K562 (cell line): ENCODE results near the gene HRH1. TPM values are rescaled to one million over a fixed set of nuclear protein-coding genes. Genes with fewer than 3 reads are reported as not detected.

Experiments
- ATAC-seq: fragments of 200-7000 bp; cut with Tn5 transposase; 3 replicates; pipeline ENCODE4 v1.9.1; 2020; ENCODE audit warnings: moderate library complexity
- BruUV-seq: library from RNA; stranded (reverse); fragments of 400-500 nt; replicated peaks from 2 replicates; lab custom pipeline; 2021; lab: Mats Ljungman, UMichigan
- CTCF ChIA-PET: fragments of 300-600 bp; formaldehyde crosslinking; extraction: SDS; loops from one replicate; lab custom pipeline; 2021; ENCODE audit warnings: low intra/inter-chr PET ratio; lab: Yijun Ruan, JAX
- POLR2A ChIA-PET: fragments of 300-600, 350-650 bp; sonication (Branson Sonifier 250); formaldehyde crosslinking; extraction: SDS; loops from one replicate; lab custom pipeline; 2021; ENCODE audit warnings: antibody characterized with exemption, inconsistent platforms; lab: Yijun Ruan, JAX
- DNase-seq, 4 experiments: peaks; one replicate each; pipeline versions ENCODE4 v3.0.0 to v3.0.0-alpha.2; 2011 to 2018; ENCODE audit warnings: low spot score in 3 of 4, mixed read lengths in 3 of 4; ENCODE audit errors: extremely low read depth in 1 of 4
- FAIRE-seq: peaks from 2 replicates; lab custom pipeline; 2011; peaks lifted over from hg19 to GRCh38; lab: Jason Lieb, UNC
- H2AFZ ChIP-seq: 2 replicates; pipeline ENCODE4 v1.6.0; 2011; ENCODE audit warnings: low read depth, low read length, control low read depth, inconsistent platforms
- H3K27ac ChIP-seq: fragments of 200-600 bp; 3 replicates; pipeline ENCODE4 v1.8.0; 2011; ENCODE audit warnings: low read depth, mild to moderate bottlenecking, control low read depth, inconsistent platforms, low read length, moderate library complexity, mixed read lengths; ENCODE audit errors: extremely low read depth
- H3K27me3 ChIP-seq, 2 experiments: fragments of 300-600 bp in 1 of 2; 2 replicates in 1 of 2; 3 replicates in 1 of 2; pipeline versions ENCODE4 v1.6.0 to v1.8.0; 2011; ENCODE audit warnings: inconsistent platforms in 2 of 2, low read length in 2 of 2, mild to moderate bottlenecking in 1 of 2, mixed read lengths in 1 of 2, moderate library complexity in 1 of 2; ENCODE audit not compliant: control insufficient read depth in 2 of 2, insufficient read depth in 2 of 2
- H3K36me3 ChIP-seq: fragments of 300-600 bp; 3 replicates; pipeline ENCODE4 v1.8.0; 2011; ENCODE audit warnings: mild to moderate bottlenecking, low read length, inconsistent platforms; ENCODE audit not compliant: control insufficient read depth, insufficient read depth
- H3K4me1 ChIP-seq, 2 experiments: fragments of 200-600 bp in 1 of 2; replicated peaks in 1 of 2; 2 replicates in 1 of 2; 3 replicates in 1 of 2; pipeline versions ENCODE4 v1.5.1 to v1.8.0; 2011; ENCODE audit warnings: inconsistent platforms in 2 of 2, low read length in 2 of 2, mild to moderate bottlenecking in 1 of 2, mixed read lengths in 1 of 2, moderate library complexity in 1 of 2; ENCODE audit not compliant: control insufficient read depth in 2 of 2, insufficient read depth in 2 of 2
- H3K4me2 ChIP-seq: 2 replicates; pipeline ENCODE4 v1.6.1; 2011; ENCODE audit warnings: low read length, control low read depth, inconsistent platforms, mixed read lengths; ENCODE audit not compliant: insufficient read depth
- H3K4me3 ChIP-seq: fragments of 200-600 bp; sonication (generic), shearing (Covaris generic); 2 replicates; pipeline ENCODE4 v1.5.1; 2016; ENCODE audit warnings: control low read depth, inconsistent platforms
- H3K79me2 ChIP-seq: fragments of 200-600 bp; 3 replicates; pipeline ENCODE4 v1.8.0; 2011; ENCODE audit warnings: low read length, inconsistent platforms; ENCODE audit not compliant: control insufficient read depth, insufficient read depth
- H3K9ac ChIP-seq, 2 experiments: 2 replicates each; pipeline versions ENCODE4 v1.6.0 to v1.6.1; 2011; ENCODE audit warnings: low read depth in 2 of 2, low read length in 2 of 2, control low read depth in 1 of 2, inconsistent platforms in 1 of 2, mild to moderate bottlenecking in 1 of 2, mixed read lengths in 1 of 2; ENCODE audit not compliant: insufficient read depth in 1 of 2
- H3K9me1 ChIP-seq: one replicate; pipeline ENCODE4 v1.6.0; 2011; ENCODE audit warnings: inconsistent platforms, mild to moderate bottlenecking, low read length, moderate library complexity; ENCODE audit not compliant: control insufficient read depth, insufficient read depth
- H3K9me3 ChIP-seq: replicated peaks from 2 replicates; pipeline ENCODE4 v1.5.1; 2011; ENCODE audit warnings: low read depth, low read length, inconsistent platforms; ENCODE audit not compliant: control insufficient read depth, insufficient read depth
- H4K20me1 ChIP-seq: replicated peaks from 2 replicates; pipeline ENCODE4 v1.6.1; 2011; ENCODE audit warnings: low read length, inconsistent platforms, mixed read lengths; ENCODE audit not compliant: control insufficient read depth, insufficient read depth
- CREB1 ChIP-seq, 2 experiments: sonication (generic) in 1 of 2; formaldehyde crosslinking in 1 of 2; IDR thresholded peaks; 2 replicates each; pipeline versions ENCODE4 v1.6.1 to v1.8.0; 2012 to 2022; ENCODE audit warnings: inconsistent platforms in 1 of 2, mild to moderate bottlenecking in 1 of 2, missing genetic modification reagents in 1 of 2, moderate library complexity in 1 of 2
- DPF2 ChIP-seq: fragments of 450-650 bp; IDR thresholded peaks from 2 replicates; pipeline ENCODE4 v1.6.1; 2016
- GTF2B ChIP-seq: IDR thresholded peaks from 2 replicates; pipeline ENCODE4 v1.6.1; 2011; ENCODE audit not compliant: insufficient read length; ENCODE audit errors: extremely low read depth
- IRF2 ChIP-seq: sonication (generic); formaldehyde crosslinking; IDR thresholded peaks from 2 replicates; pipeline ENCODE4 v1.8.1; 2022; ENCODE audit warnings: mild to moderate bottlenecking, missing genetic modification reagents
- MAX ChIP-seq: sonication (generic); formaldehyde crosslinking; IDR thresholded peaks from 2 replicates; pipeline ENCODE4 v1.9.0; 2022; ENCODE audit warnings: mild to moderate bottlenecking, missing genetic modification reagents
- MITF ChIP-seq: IDR thresholded peaks from 2 replicates; pipeline ENCODE4 v1.6.1; 2014; ENCODE audit warnings: antibody characterized with exemption
- RNF2 ChIP-seq: sonication (generic); IDR thresholded peaks from 2 replicates; pipeline ENCODE4 v1.6.1; 2016
- SIRT6 ChIP-seq: IDR thresholded peaks from one replicate; pipeline ENCODE4 v1.6.1; 2012; ENCODE audit warnings: low read depth, mild to moderate bottlenecking, control low read depth, inconsistent platforms, low read length, moderate library complexity
- USF2 ChIP-seq: sonication (generic); formaldehyde crosslinking; IDR thresholded peaks from 2 replicates; pipeline ENCODE4 v1.5.0; 2020; ENCODE audit warnings: missing genetic modification reagents
- XRCC3 ChIP-seq: fragments of 450-650 bp; IDR thresholded peaks from 2 replicates; pipeline ENCODE4 v1.6.1; 2017; ENCODE audit warnings: mild to moderate bottlenecking, moderate library complexity
- ZFX ChIP-seq: sonication (generic); formaldehyde crosslinking; IDR thresholded peaks from 2 replicates; pipeline ENCODE4 v1.8.0; 2022; ENCODE audit warnings: mild to moderate bottlenecking, missing genetic modification reagents, moderate library complexity
- ZNF609 ChIP-seq: sonication (generic); formaldehyde crosslinking; IDR thresholded peaks from 2 replicates; pipeline ENCODE4 v1.8.1; 2023; ENCODE audit warnings: missing genetic modification reagents, mild to moderate bottlenecking, borderline replicate concordance
- ZNF655 ChIP-seq: fragments of 250-450 bp; sonication (Bioruptor Pico); IDR thresholded peaks from 2 replicates; pipeline ENCODE4 v1.5.0; 2021
- WGBS: fragments of 100-300 bp; shearing (Covaris generic); methylation state at CpG from one replicate; pipeline ENCODE4 v1.1.6; 2016; ENCODE audit warnings: low coverage, mixed read lengths; ENCODE audit not compliant: insufficient coverage; ENCODE audit errors: missing lambda C conversion rate; 5-methylcytosine and 5-hydroxymethylcytosine counted together
- in situ Hi-C: fragments of 300-500 bp; cut with MboI; formaldehyde crosslinking; loops from 4 replicates; pipeline ENCODE4 v1.15.0; 2018; ENCODE audit warnings: inconsistent platforms, mixed read lengths
- intact Hi-C: fragments of 100-400 bp; cut with micrococcal nuclease; formaldehyde crosslinking; loops from 2 replicates; pipeline ENCODE4 v1.14.2; 2022
- polyA plus RNA-seq, 8 experiments: library from polyadenylated mRNA; depleted of rRNA in 4 of 8; stranded (reverse) in 5 of 8; unstranded in 3 of 8; fragments of >200 nt; fragmentation: Nextera tagmentation in 2 of 8; fragmentation: Illumina TruSeq in 1 of 8; extraction: Ambion mirVana in 2 of 8; extraction: Trizol in 1 of 8; gene quantifications; 2 replicates each; pipeline versions ENCODE4 v1.2.1 to v1.2.3, GENCODE V29; 2011 to 2014; ENCODE audit warnings: inconsistent platforms in 1 of 8, missing spikeins in 1 of 8
- total RNA-seq, 7 experiments: library from RNA; depleted of rRNA in 6 of 7; stranded (reverse); fragments of >200 nt in 6 of 7; fragmentation: Illumina TruSeq in 2 of 7; extraction: Trizol in 2 of 7; gene quantifications; 2 replicates each; pipeline versions ENCODE4 v1.2.1 to v1.2.3, GENCODE V29; 2011 to 2021; ENCODE audit warnings: low replicate concordance in 1 of 7

The HRH1 gene
- total and polyA plus RNA-seq, 9 of the 15 experiments (the other 6 are each of a cell fraction or from before 2014, with no cell fraction given) = 0.03 to 0.15 (median 0.06) TPM; not detected in 1

- intact Hi-C loops (no loop called here), in situ Hi-C loops (no loop called here)
- DNase-seq (no peak), FAIRE-seq (no peak), ATAC-seq (no peak)
- Histone ChIP-seq H3K9ac (no peak overlapping the region), H3K79me2 (no peaks in the 10 kb centered on the region), H3K4me2 (no peak overlapping the region), H3K27me3 (peaks cover 25 to 43% of the 10 kb centered on the region in 2 experiments; a peak in 4 of 5 replicates), H3K27ac (no peak overlapping the region), H3K4me1 (no peaks in the 10 kb centered on the region), H3K9me1 (no peaks in the 10 kb centered on the region), H4K20me1 (peaks cover 4% of the 10 kb centered on the region; the same call in 1 of the 2 replicates), H3K4me3 (no peak overlapping the region), H3K36me3 (no peaks in the 10 kb centered on the region), H2AFZ (no peak overlapping the region), H3K9me3 (no peaks in the 10 kb centered on the region)
- no peak for TF ChIP-seq DPF2
- no peak for TF ChIP-seq ZNF655 (CRISPR knock-in tag)
- TF ChIP-seq IRF2 (CRISPR knock-in tag) = no peak
- TF ChIP-seq SIRT6 = no peak
- no peak for TF ChIP-seq MAX (CRISPR knock-in tag)
- no peak for TF ChIP-seq RNF2
- TF ChIP-seq ZNF609 (CRISPR knock-in tag) = no peak
- TF ChIP-seq XRCC3 = no peak
- no peak for TF ChIP-seq MITF
- TF ChIP-seq CREB1 (IDR thresholded peaks at IDR 0.05) = no peak
- TF ChIP-seq CREB1 (CRISPR knock-in tag; IDR thresholded peaks at IDR 0.05) = no peak
- TF ChIP-seq USF2 (CRISPR knock-in tag) = no peak
- no peak for TF ChIP-seq GTF2B
- no peak for TF ChIP-seq ZFX (CRISPR knock-in tag)
- 0% methylated on average over 1 of the region's 1 CpG for WGBS
- BruUV-seq = no TSS peak
- CTCF ChIA-PET = no interaction called here
- POLR2A ChIA-PET = interaction anchor here (0.6 kb wide), 1 partner anchor 906 kb away, joined by 3 read pairs; no protein-coding TSS in a partner anchor
Observed at GRCh38 chr3:11197484-11197883, 43.2 kb downstream of the HRH1 start.
